Esophagus squamous epithelium (tissue), 5 donors: Measurements from ENCODE around the gene RIPOR2. TPM values are rescaled to one million over a fixed set of nuclear protein-coding genes. Genes with fewer than 3 reads are reported as not detected.

ENCODE experiments used
- DNase-seq: peaks from one replicate; lab custom pipeline; 2025; lab: John Stamatoyannopoulos, UW
- H3K27ac ChIP-seq, 4 donors: fragments of 200-600 bp; sonication (generic); one replicate each; pipeline ENCODE4 v1.5.1; 2016 to 2019; ENCODE audit warnings: mild to moderate bottlenecking in 1 of 4
- H3K27me3 ChIP-seq, 4 donors: fragments of 200-600 bp; sonication (generic); 1 replicate in 3 of 4; 2 replicates in 1 of 4; pipeline versions ENCODE4 v1.5.1 to v1.6.0; 2017 to 2021; ENCODE audit warnings: antibody characterized with exemption in 1 of 4
- H3K36me3 ChIP-seq, 3 donors: fragments of 200-600 bp; sonication (generic); one replicate each; pipeline ENCODE4 v1.5.1; 2016 to 2019
- H3K4me1 ChIP-seq, 3 donors: fragments of 200-600 bp; sonication (generic); one replicate each; pipeline ENCODE4 v1.5.1; 2017 to 2019
- H3K4me3 ChIP-seq, 4 donors: fragments of 200-600 bp; sonication (generic); 1 replicate in 3 of 4; 2 replicates in 1 of 4; pipeline ENCODE4 v1.5.1; 2016 to 2019; ENCODE audit warnings: mild to moderate bottlenecking in 2 of 4, moderate library complexity in 1 of 4
- H3K9me3 ChIP-seq, 3 donors: fragments of 200-600 bp; sonication (generic); one replicate each; pipeline ENCODE4 v1.5.1; 2016 to 2019
- CTCF ChIP-seq, 6 experiments: fragments of 450-650 bp in 4 of 6; fragments of 200-600 bp in 2 of 6; sonication (generic) in 2 of 6; IDR thresholded peaks; one replicate each; pipeline ENCODE4 v1.5.1; 2016 to 2019; ENCODE audit warnings: antibody characterized with exemption in 6 of 6, mild to moderate bottlenecking in 4 of 6, moderate library complexity in 4 of 6
- POLR2A ChIP-seq, 4 donors: fragments of 450-650 bp; IDR thresholded peaks; one replicate each; pipeline ENCODE4 v1.6.1; 2017; ENCODE audit warnings: antibody characterized with exemption in 4 of 4, mild to moderate bottlenecking in 4 of 4, moderate library complexity in 3 of 4
- WGBS, 2 donors: methylation state at CpG; one replicate each; pipeline ENCODE4 v1.1.5; 2018; 5-methylcytosine and 5-hydroxymethylcytosine counted together
- intact Hi-C: fragments of 100-400 bp; cut with DNase I; formaldehyde crosslinking; loops from one replicate; pipeline ENCODE4 v1.15.0; 2022
- total RNA-seq, 4 donors: library from RNA; depleted of rRNA; stranded (reverse); fragments of >200 nt; gene quantifications; one replicate each; pipeline ENCODE4 v1.1.0, GENCODE V29; 2016
- donor health status: DM: yes; HTN: yes; CAD: no.

The RIPOR2 gene
- total RNA-seq, 4 donors from 2014 or later, result 0.83 to 4.4 (median 3.3) TPM

- WGBS, 2 donors, result 85 to 87% methylated on average over 4 of the region's 4 CpGs
- H3K36me3 ChIP-seq, result no peaks in the 10 kb centered on the region
- intact Hi-C loops, result no loop called here
- TF ChIP-seq POLR2A (IDR thresholded peaks at IDR 0.05), result no peak
- no peak for TF ChIP-seq CTCF (IDR thresholded peaks at IDR 0.05)
- DNase-seq, result no peak
- H3K4me1 ChIP-seq, result peaks cover 0 to 17% (median 0%) of the 10 kb centered on the region in 3 donors
- H3K9me3 ChIP-seq, result no peaks in the 10 kb centered on the region
- no peak overlapping the region for H3K4me3 ChIP-seq
- no peaks in the 10 kb centered on the region for H3K27me3 ChIP-seq
- no peak overlapping the region for H3K27ac ChIP-seq
These were observed 13.6 kb downstream of the RIPOR2 start for GRCh38 chr6:24922170-24922569.

DNA sequence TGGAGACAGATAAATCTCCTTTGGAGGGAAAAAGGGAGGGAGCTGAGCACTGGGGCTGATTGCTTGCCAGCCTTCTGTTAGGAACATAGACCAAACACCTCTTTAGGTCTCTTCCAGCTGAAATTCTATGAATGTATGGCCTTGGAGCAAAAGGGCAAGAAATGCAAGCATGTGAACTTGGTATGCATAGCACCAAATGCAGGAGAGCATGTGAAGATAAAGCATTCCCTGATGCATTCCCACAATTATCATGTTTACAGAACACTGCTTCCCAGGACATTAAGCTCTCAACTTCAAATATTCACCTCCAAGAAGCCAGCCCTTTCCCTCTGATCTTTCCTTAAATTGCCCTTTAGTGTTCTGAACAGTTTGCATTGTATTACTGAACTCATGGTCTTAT lies 15.6 kb downstream of the RIPOR2 start:
- Histone ChIP-seq H3K4me3 (no peak overlapping the region), H3K36me3 (no peaks in the 10 kb centered on the region), H3K27ac (no peak overlapping the region), H3K9me3 (no peaks in the 10 kb centered on the region), H3K27me3 (no peaks in the 10 kb centered on the region), H3K4me1 (peaks cover 0 to 17% (median 0%) of the 10 kb centered on the region in 3 donors)
- intact Hi-C loops, result no loop called here
- TF ChIP-seq CTCF (IDR thresholded peaks at IDR 0.05), result no peak
- no peak for TF ChIP-seq POLR2A (IDR thresholded peaks at IDR 0.05)
- no peak for DNase-seq

- Histone ChIP-seq H3K9me3 (no peaks in the 10 kb centered on the region), H3K27ac (no peak overlapping the region), H3K4me3 (no peak overlapping the region), H3K36me3 (no peaks in the 10 kb centered on the region), H3K4me1 (peaks cover 0 to 17% (median 0%) of the 10 kb centered on the region in 3 donors), H3K27me3 (peaks cover 0 to 4% (median 0%) of the 10 kb centered on the region in 4 donors)
- no peak for DNase-seq
- TF ChIP-seq POLR2A (IDR thresholded peaks at IDR 0.05) (no peak), CTCF (IDR thresholded peaks at IDR 0.05) (no peak)
- intact Hi-C loops, result no loop called here
- WGBS, 2 donors, result 56 to 68% methylated on average over 12 of the region's 12 CpGs
These were observed 16.5 kb downstream of the RIPOR2 start for GRCh38 chr6:24919056-24919892.

DNA sequence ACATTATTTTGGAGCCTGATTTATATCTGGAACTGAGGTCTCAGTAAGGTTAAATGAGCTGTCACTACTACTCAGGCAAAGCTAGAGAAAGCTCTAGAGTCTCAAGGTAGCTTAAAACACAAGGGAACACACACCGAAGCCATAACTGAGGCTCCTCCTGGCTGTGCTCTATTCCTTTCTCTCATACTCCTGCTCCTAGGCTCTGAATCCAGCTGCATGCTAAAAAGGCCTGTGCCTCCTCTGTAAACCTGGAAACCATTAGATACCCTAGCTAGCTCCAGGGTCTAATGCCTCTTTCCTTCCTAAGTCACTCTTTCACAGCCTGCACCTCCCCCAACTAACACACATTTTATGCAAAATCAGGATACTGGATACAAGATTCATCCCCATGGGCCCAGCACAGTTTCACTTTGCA lies 17.1 kb downstream of the RIPOR2 start:
- no peak for DNase-seq
- TF ChIP-seq CTCF (IDR thresholded peaks at IDR 0.05) (no peak), POLR2A (IDR thresholded peaks at IDR 0.05) (no peak)
- Histone ChIP-seq H3K36me3 (no peaks in the 10 kb centered on the region), H3K27ac (no peak overlapping the region), H3K27me3 (peaks cover 0 to 10% (median 0%) of the 10 kb centered on the region in 4 donors), H3K9me3 (no peaks in the 10 kb centered on the region), H3K4me1 (peaks cover 0 to 17% (median 0%) of the 10 kb centered on the region in 3 donors), H3K4me3 (no peak overlapping the region)
- WGBS, 2 donors, result 56 to 88% methylated on average over 1 of the region's 1 CpG
- intact Hi-C loops, result no loop called here

DNA sequence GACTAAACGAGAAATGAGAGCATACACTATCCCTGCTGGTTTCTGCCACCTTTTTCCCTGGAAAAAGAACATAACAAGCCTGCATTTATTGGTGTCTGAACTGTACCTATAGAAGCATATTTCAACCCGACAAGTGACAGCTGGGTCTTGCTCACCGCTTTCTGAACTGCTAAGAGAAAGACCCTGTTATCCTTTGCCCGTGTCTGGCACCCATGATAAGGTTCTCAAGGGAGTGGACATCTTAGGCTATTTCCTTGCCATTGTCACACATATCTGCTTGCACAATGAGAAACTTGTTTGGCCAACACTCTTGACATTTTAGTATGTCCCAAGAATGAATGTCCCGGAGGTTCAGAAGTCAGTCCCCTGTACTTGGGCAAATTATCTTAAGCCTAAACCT lies 19.3 kb downstream of the RIPOR2 start:
- WGBS, 2 donors, result 91% methylated on average over 5 of the region's 5 CpGs
- Histone ChIP-seq H3K27ac (no peak overlapping the region), H3K36me3 (no peaks in the 10 kb centered on the region), H3K4me3 (no peak overlapping the region), H3K4me1 (peaks cover under 1 to 23% (median 5%) of the 10 kb centered on the region in 3 donors), H3K9me3 (no peaks in the 10 kb centered on the region), H3K27me3 (peaks cover 0 to 31% (median 0%) of the 10 kb centered on the region in 4 donors)
- DNase-seq, result no peak
- TF ChIP-seq POLR2A (IDR thresholded peaks at IDR 0.05) (no peak), CTCF (IDR thresholded peaks at IDR 0.05) (no peak)
- intact Hi-C loops, result no loop called here
